ENCODE data around the gene PLEKHG2. TPM values are rescaled to one million over a fixed set of nuclear protein-coding genes. Genes with fewer than 3 reads are reported as not detected.

The PLEKHG2 gene
- total RNA-seq, 4 donors from 2014 or later: 16.7 to 38.4 (median 22.2) TPM

GRCh38 chr19:39385629-39386411 is 26.6 kb upstream of the PLEKHG2 start:
- no peak for TF ChIP-seq POLR2AphosphoS5 (IDR thresholded peaks at IDR 0.05)
- TF ChIP-seq POLR2A (IDR thresholded peaks at IDR 0.05; ENCODE audit: low read depth): no peak
- no peak for TF ChIP-seq CTCF (IDR thresholded peaks at IDR 0.05)
- TF ChIP-seq EP300 (IDR thresholded peaks at IDR 0.05): no peak
- 79% methylated on average over 18 of the region's 20 CpGs for WGBS
- Histone ChIP-seq H3K4me3 (no peak overlapping the region), H3K36me3 (peaks cover 44 to 91% (median 85%) of the 10 kb centered on the region in 4 donors), H3K4me1 (peaks cover 13 to 17% (median 15%) of the 10 kb centered on the region in 4 donors), H3K27me3 (no peaks in the 10 kb centered on the region), H3K27ac (replicated peaks in 1 of 4) (no peak overlapping the region), H3K9me3 (no peaks in the 10 kb centered on the region)
- intact Hi-C loops (cut with DNase I): no loop called here
- DNase-seq (ENCODE audit: extremely low spot score): no peak

DNA sequence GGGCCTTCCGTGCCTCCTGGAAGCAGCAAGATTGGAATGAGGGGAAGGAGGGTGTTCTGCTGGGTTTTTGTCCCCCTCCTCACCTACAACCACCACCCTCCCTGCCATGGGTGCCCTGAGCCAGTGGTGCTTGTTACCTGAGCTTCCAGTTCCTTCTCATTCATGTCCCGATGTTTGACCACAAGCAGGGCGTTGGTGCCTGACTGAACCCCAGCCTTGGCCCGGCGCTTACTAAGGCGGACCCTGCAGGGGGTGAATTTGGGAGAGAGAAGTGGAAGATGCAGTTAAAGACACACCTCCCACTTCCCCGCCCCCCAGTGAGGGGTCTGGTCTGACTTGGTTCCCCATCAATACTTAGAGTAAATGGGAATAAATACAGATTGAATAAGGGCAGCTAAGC is 25.9 kb upstream of the PLEKHG2 start:
- DNase-seq (ENCODE audit: extremely low spot score): no peak
- peaks cover 37 to 84% (median 78%) of the 10 kb centered on the region in 4 donors for H3K36me3 ChIP-seq
- TF ChIP-seq POLR2AphosphoS5 (IDR thresholded peaks at IDR 0.05) (no peak), POLR2A (IDR thresholded peaks at IDR 0.05; ENCODE audit: low read depth) (no peak), EP300 (IDR thresholded peaks at IDR 0.05) (no peak), CTCF (IDR thresholded peaks at IDR 0.05) (no peak)
- H3K27ac ChIP-seq (replicated peaks in 1 of 4): no peak overlapping the region
- no peaks in the 10 kb centered on the region for H3K9me3 ChIP-seq
- 65% methylated on average over 7 of the region's 7 CpGs for WGBS
- H3K4me3 ChIP-seq: no peak overlapping the region
- intact Hi-C loops (cut with DNase I): no loop called here
- H3K4me1 ChIP-seq: peaks cover 13 to 19% (median 16%) of the 10 kb centered on the region in 4 donors
- H3K27me3 ChIP-seq: no peaks in the 10 kb centered on the region

DNA sequence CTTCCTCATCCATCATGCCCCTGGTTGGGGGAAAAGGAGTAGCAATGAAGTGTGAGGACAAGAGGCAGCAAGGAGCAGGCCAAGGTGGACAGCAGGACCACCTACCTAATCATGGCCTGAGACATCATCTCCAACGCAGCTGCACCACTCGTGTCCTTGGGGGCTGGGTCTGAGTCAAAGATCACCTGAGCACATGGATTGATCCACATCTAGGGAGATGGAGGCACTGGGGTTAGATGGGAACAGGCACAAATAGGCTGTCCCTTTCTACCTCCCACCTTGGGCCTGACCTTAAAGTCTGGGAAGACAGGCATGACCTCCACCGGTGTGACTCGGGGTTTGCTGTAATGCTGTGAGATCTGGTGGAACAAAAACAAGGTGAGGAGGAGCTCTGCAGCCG is 23.8 kb upstream of the PLEKHG2 start:
- DNase-seq (ENCODE audit: extremely low spot score): no peak
- Histone ChIP-seq H3K27me3 (no peaks in the 10 kb centered on the region), H3K4me3 (no peak overlapping the region), H3K9me3 (no peaks in the 10 kb centered on the region), H3K27ac (replicated peaks in 1 of 4) (peak overlapping the region in 3 of 4 donors; percentile 97 to 99 (median 97)), H3K36me3 (peaks cover 22 to 70% (median 65%) of the 10 kb centered on the region in 4 donors), H3K4me1 (peaks cover 24 to 36% (median 28%) of the 10 kb centered on the region in 4 donors)
- intact Hi-C loops (cut with DNase I): no loop called here
- no peak for TF ChIP-seq POLR2AphosphoS5 (IDR thresholded peaks at IDR 0.05)
- TF ChIP-seq EP300 (IDR thresholded peaks at IDR 0.05): no peak
- TF ChIP-seq CTCF (IDR thresholded peaks at IDR 0.05): no peak
- no peak for TF ChIP-seq POLR2A (IDR thresholded peaks at IDR 0.05; ENCODE audit: low read depth)
- WGBS: 86% methylated on average over 4 of the region's 5 CpGs

DNA sequence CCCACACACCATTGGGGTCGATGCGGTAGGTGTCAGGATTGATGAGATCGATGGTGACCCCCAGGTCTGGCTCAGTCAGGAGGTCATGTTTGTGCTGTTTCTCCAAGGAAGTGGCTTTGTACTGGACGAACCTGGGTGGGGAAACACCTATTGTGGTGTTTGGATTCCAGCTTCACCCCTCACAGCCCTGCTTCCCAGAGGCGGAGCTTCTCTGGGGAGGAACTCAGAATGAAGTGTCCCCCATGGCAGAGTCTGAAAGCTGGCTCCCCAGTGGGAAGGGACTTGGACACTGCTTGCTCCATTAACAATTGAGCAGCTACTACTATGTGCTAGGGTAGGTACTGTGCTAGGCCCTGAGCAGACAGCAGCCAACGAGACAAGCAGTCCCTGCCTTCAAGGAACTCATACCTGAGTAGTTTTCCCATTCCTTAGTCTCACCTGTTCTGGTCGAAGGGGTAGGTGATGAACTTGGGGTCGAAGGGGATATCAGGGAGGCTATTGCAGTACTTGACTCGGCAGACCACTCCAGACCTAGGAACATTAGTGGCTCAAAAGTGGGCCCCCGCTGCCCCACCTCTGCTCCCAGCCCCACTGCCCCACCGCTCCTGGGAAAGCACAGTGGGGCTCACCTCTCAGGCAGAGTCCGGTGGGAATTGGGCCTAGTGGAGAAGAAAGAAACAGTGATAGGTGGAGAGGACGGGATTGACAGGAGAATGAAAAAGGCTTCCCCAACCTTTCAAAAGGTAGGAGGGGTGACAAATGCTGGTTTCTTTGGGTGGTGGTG is 22.6 kb upstream of the PLEKHG2 start:
- no peak for DNase-seq (ENCODE audit: extremely low spot score)
- H3K4me3 ChIP-seq: peak overlapping the region; percentile 81 to 99 (median 96)
- intact Hi-C loops (cut with DNase I): no loop called here
- H3K27me3 ChIP-seq: no peaks in the 10 kb centered on the region
- H3K4me1 ChIP-seq: peaks cover 24 to 42% (median 29%) of the 10 kb centered on the region in 4 donors
- H3K36me3 ChIP-seq: peaks cover 25 to 70% (median 66%) of the 10 kb centered on the region in 4 donors
- WGBS: 52% methylated on average over 6 of the region's 13 CpGs
- H3K9me3 ChIP-seq: no peaks in the 10 kb centered on the region
- TF ChIP-seq CTCF (IDR thresholded peaks at IDR 0.05) (no peak), POLR2A (IDR thresholded peaks at IDR 0.05; ENCODE audit: low read depth) (no peak), EP300 (IDR thresholded peaks at IDR 0.05) (no peak), POLR2AphosphoS5 (IDR thresholded peaks at IDR 0.05) (no peak)
- H3K27ac ChIP-seq (replicated peaks in 1 of 4): peak overlapping the region; percentile 97 to 100 (median 98)

All from esophagus muscularis mucosa (tissue), 4 donors.